ENCODE data around the gene TAOK2. TPM values are rescaled to one million over a fixed set of nuclear protein-coding genes. Genes with fewer than 3 reads are reported as not detected.

The TAOK2 gene
- total RNA-seq, 2 donors from 2014 or later: 43.8 to 97.4 TPM

DNA sequence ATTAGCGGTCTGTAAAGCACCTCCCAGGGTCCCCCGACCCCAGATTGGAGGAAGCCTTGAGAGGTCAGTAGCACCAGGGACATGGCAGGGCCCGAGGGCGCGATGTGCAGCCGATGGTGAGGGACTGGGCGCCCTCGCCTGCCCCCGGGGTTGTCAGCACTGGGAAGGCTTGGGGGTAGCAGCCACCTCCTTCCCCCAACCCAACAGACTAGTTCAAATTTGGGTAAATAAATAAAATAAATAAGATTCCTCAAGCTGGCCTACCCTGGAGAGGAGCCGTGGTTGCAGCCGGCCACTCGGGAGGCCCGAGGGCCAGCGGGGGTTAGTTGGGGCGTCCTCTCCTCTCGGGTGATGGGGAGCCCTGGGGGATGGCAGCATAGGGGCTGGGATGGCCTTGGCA, 50.8 kb downstream of the TAOK2 start:
- TF ChIP-seq, protein P1, sequence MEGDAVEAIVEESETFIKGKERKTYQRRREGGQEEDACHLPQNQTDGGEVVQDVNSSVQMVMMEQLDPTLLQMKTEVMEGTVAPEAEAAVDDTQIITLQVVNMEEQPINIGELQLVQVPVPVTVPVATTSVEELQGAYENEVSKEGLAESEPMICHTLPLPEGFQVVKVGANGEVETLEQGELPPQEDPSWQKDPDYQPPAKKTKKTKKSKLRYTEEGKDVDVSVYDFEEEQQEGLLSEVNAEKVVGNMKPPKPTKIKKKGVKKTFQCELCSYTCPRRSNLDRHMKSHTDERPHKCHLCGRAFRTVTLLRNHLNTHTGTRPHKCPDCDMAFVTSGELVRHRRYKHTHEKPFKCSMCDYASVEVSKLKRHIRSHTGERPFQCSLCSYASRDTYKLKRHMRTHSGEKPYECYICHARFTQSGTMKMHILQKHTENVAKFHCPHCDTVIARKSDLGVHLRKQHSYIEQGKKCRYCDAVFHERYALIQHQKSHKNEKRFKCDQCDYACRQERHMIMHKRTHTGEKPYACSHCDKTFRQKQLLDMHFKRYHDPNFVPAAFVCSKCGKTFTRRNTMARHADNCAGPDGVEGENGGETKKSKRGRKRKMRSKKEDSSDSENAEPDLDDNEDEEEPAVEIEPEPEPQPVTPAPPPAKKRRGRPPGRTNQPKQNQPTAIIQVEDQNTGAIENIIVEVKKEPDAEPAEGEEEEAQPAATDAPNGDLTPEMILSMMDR (IDR thresholded peaks at IDR 0.05): no peak
- no peak for TF ChIP-seq POLR2A (IDR thresholded peaks at IDR 0.05)
- no peak for TF ChIP-seq POLR2AphosphoS5 (IDR thresholded peaks at IDR 0.05)
- no peak for DNase-seq (ENCODE audit: low spot score)
- 67% methylated on average over 16 of the region's 16 CpGs for WGBS
- Histone ChIP-seq H3K36me3 (no peaks in the 10 kb centered on the region), H3K4me3 (no peak overlapping the region), H3K27me3 (replicated peaks; ENCODE audit: insufficient read depth) (peaks cover 2% of the 10 kb centered on the region), H3K27ac (no peak overlapping the region), H3K4me1 (replicated peaks) (no peaks in the 10 kb centered on the region), H3K9me3 (no peaks in the 10 kb centered on the region)
- intact Hi-C loops (cut with DNase I): loop anchor here (10.0 kb wide), 1 partner anchor 330 kb away; no protein-coding TSS in a partner anchor

GRCh38 chr16:30025156-30025555, 51.5 kb downstream of the TAOK2 start:
- intact Hi-C loops (cut with DNase I): loop anchor here (10.0 kb wide), 1 partner anchor 330 kb away; no protein-coding TSS in a partner anchor
- no peaks in the 10 kb centered on the region for H3K4me1 ChIP-seq (replicated peaks)
- H3K27me3 ChIP-seq (replicated peaks; ENCODE audit: insufficient read depth): peaks cover 2% of the 10 kb centered on the region
- no peak overlapping the region for H3K4me3 ChIP-seq
- no peak for DNase-seq (ENCODE audit: low spot score)
- TF ChIP-seq, protein P1 (IDR thresholded peaks at IDR 0.05): no peak
- TF ChIP-seq POLR2A (IDR thresholded peaks at IDR 0.05) (no peak), POLR2AphosphoS5 (IDR thresholded peaks at IDR 0.05) (no peak)
- H3K36me3 ChIP-seq: no peaks in the 10 kb centered on the region
- H3K9me3 ChIP-seq: no peaks in the 10 kb centered on the region
- H3K27ac ChIP-seq: no peak overlapping the region
- 65% methylated on average over 18 of the region's 20 CpGs for WGBS

DNA sequence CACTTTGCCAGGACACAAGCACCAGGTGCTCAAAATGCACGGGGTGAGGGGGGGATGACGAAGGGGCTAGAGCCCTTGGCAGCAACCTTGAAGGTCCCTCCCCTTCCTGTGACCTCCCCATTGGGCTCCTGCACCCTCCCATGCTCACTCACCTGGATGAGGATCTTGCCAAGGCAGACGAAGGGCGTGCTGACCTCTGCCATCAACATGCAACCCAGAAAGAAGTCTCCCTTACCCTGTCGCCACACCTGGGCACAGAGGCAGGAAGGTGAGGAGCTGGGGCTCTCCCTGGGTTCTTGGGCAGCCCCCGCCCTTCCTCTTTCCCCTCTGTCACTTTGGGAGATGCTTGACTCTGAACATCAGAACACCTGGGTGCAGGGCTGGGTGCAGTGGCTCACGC, 51.9 kb downstream of the TAOK2 start:
- 66% methylated on average over 6 of the region's 7 CpGs for WGBS
- no peak for DNase-seq (ENCODE audit: low spot score)
- TF ChIP-seq POLR2A (IDR thresholded peaks at IDR 0.05) (no peak), POLR2AphosphoS5 (IDR thresholded peaks at IDR 0.05) (no peak)
- TF ChIP-seq, protein P1 (IDR thresholded peaks at IDR 0.05): no peak
- Histone ChIP-seq H3K27ac (no peak overlapping the region), H3K4me3 (no peak overlapping the region), H3K27me3 (replicated peaks; ENCODE audit: insufficient read depth) (peaks cover 6% of the 10 kb centered on the region), H3K36me3 (no peaks in the 10 kb centered on the region), H3K9me3 (no peaks in the 10 kb centered on the region), H3K4me1 (replicated peaks) (no peaks in the 10 kb centered on the region)
- intact Hi-C loops (cut with DNase I): loop anchor here (10.0 kb wide), 1 partner anchor 331 kb away; no protein-coding TSS in a partner anchor

DNA sequence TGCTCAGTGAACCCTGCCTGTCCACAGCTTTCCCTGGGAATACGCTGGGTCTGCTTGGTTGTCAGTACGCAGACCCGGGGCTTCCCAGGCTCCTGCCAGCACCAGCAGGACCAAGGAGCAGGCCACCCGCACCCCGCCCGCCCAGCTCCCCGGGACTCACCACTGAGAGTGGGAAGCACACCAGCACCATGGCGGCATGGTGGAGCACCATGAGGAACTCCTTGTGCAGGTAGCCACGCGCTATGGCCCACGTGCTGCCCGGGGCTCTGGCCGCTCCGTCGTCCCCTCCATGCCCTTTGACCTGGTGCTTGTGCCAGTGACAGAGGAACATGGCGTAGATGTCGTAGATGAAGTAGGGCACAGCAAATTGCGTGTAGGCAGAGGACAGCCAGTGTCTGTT, 52.8 kb downstream of the TAOK2 start:
- Histone ChIP-seq H3K4me1 (replicated peaks) (peaks cover 5% of the 10 kb centered on the region), H3K27ac (no peak overlapping the region), H3K9me3 (no peaks in the 10 kb centered on the region), H3K27me3 (replicated peaks; ENCODE audit: insufficient read depth) (peaks cover 12% of the 10 kb centered on the region), H3K36me3 (no peaks in the 10 kb centered on the region), H3K4me3 (no peak overlapping the region)
- TF ChIP-seq, protein P1 (IDR thresholded peaks at IDR 0.05): no peak
- TF ChIP-seq POLR2AphosphoS5 (IDR thresholded peaks at IDR 0.05) (no peak), POLR2A (IDR thresholded peaks at IDR 0.05) (no peak)
- intact Hi-C loops (cut with DNase I): loop anchor here (10.0 kb wide), 1 partner anchor 332 kb away; no protein-coding TSS in a partner anchor
- DNase-seq (ENCODE audit: low spot score): no peak
- WGBS: 88% methylated on average over 15 of the region's 18 CpGs
